NCI-H1694 (cell line): Measurements from ENCODE around the gene TNFAIP8L2.
"Not testable (repeated sequence)": the region's sequence is repeated elsewhere in the genome, so short reads cannot be mapped to it uniquely, and the experiment has no call there.

Experiments used
- DNase-seq: peaks from one replicate; lab custom pipeline; 2025; lab: John Stamatoyannopoulos, UW

The TNFAIP8L2 gene

DNA sequence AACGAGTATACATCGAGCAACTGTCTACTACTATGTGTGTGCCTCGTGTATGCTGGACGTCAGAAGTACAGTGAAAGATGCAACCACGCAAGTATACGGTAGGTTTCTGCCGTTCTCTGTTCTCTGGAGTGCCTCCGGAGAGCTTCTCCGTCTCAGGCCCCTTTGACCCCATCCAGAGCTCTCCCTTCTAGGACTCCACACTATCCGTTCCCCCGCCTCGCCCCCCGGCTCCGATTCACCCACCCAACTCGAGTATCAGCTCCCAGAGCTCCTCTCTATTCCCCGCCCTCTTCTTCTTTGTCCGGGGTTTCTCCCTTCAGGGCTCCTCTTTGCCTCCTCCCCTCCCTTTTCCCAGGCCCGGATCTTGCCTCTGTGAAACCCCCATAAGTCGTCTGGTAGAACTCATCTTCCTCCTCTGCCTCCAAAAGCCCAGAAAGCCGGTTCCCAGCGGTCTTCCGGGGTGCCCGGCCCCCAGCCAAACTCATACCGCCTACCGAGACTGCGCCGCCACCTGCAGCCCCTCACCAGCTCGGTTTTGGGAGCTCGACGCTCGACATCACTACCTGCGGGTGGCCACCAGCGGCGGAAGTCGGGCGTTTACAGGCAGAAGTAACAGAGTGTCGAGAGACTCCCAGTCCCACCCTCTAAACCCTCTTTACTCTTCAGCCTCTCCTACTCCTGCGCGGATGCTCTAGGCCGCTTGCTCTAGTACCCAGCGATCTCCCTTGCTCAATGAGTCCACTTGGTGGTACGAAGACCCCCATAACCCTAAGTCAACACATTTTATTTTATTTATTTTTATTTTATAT, 33.4 kb downstream of the TNFAIP8L2 start, which contains the start of gene VPS72:
Gene VPS72, minus strand, starts transcription at position 561 of the 809 bp plus-strand sequence. Its CDS starts 76 bp downstream, at position 485.
- DNase-seq: peak; percentile 96

DNA sequence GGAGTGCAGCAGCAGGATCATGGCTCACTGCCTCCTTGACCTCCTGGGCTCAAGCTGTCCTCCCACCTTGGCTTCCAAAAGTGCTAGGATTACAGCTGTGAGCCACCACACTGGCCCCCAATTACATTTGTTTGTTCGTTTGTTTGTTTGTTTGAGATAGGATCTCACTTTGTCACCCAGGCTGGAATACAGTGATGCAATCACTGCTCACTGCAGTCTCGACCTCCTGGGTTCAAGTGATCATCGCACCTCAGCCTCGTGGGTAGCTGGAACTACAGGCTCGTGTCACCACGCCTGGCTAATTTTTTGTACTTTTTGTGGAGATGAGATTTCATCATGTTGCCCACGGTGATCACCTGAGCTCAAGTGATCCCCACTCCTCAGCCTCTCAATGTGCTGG, 35.6 kb downstream of the TNFAIP8L2 start:
- DNase-seq: no peak

GRCh38 chr1:151193304-151193703, 36.9 kb downstream of the TNFAIP8L2 start:
- DNase-seq: no peak

GRCh38 chr1:151193856-151194255, 37.4 kb downstream of the TNFAIP8L2 start:
- DNase-seq: no peak

DNA sequence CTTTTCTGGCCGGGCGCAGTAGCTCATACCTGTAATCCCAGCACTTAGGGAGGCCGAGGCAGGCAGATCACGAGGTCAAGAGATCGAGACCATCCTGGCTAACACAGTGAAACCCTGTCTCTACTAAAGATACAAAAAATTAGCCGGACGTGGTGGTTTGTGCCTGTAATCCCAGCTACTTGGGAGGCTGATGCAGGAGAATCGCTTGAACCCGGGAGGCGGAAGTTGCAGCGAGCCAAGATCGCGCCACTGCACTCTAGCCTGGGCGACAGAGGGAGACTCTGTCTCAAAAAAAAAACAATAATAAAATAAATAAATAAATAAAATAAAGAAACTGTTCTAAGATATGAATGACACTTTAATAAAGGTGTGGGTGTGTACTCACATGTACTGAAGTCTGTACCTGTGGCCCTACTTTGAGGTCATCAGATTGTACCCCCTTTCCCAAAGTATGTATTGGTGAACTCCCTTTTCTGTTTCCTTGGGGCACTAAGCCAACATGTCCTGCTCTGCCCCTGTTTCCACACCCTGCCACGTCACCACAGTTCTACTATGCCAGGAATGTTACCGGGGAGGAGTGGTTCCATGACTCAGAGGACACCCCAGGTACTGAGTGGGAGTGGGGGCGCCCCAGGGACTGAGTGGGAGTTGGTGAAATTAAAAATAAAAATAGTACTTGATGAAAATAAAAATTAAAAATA, 38.6 kb downstream of the TNFAIP8L2 start:
- not testable (repeated sequence) for DNase-seq

DNA sequence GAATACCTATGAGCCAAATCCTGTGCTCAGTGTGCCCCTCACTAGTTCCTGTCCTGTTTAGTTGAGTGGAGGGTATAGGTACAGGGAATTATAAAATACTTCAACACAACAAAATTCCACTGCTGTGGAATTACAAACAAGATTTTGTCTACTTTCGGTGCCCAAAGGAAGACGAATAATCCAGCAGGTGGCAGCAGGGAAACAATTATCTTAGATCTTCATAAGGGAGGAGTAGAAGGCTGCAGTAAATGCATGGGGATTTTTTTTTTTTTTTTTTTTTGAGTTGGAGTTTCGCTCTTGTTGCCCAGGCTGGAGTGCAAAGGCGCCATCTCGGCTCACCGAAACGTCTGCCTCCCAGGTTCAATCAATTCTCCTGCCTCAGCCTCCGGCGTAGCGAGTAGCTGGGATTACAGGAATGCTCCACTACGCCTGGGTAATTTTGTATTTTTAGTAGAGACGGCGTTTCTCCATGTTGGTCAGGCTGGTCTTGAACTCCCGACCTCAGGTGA, 39.9 kb downstream of the TNFAIP8L2 start:
- DNase-seq: peak; percentile 96

GRCh38 chr1:151197863-151198253, 41.4 kb downstream of the TNFAIP8L2 start:
- no peak for DNase-seq

DNA sequence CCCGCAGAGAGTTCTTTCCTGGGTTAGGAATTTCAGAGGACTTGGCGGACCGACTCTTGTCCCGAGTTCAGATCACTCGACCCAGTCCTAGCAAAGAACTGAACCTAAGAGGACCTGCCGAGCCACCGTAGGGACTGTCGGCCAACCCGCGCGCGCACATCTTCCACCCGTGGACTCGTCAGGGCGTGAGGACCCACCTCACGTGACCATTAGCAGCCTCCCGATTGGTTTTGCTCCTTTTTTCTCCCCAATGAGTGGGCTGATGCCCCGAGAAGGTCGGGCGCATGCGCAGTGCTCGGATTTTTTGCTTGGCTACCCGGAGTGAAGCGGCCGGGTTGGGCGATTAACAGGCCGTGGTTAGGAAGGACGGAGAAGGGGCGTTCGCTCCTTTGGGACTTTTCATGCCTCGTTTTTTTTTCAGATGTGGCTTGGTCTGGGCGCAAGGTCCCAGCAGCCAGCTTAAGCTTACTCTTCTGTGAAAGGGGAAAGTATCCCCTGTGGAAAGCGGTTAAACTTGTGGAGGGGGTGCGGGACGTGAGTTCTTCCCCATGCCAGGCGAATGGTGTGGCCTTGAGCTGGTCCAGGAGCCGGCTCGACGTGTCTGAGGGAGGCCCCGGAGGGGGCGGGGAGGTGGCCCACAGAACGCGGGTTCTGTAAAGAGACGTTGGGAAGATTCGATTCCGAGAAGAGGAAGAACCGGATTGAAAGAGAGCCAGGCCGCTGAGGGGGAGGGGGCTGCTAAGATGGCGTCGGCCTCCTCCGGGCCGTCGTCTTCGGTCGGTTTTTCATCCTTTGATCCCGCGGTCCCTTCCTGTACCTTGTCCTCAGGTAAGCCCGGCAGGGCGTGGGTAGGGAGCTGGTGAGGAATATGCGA, 42.0 kb downstream of the TNFAIP8L2 start, which contains the start of gene PIP5K1A:
Gene PIP5K1A, plus strand, starts transcription at position 299 of the 874 bp plus-strand sequence. Its CDS starts 445 bp downstream, at position 744.
- DNase-seq: peak; percentile 99

- no peak for DNase-seq
Measured at GRCh38 chr1:151199873-151200581, 43.6 kb downstream of the TNFAIP8L2 start.

DNA sequence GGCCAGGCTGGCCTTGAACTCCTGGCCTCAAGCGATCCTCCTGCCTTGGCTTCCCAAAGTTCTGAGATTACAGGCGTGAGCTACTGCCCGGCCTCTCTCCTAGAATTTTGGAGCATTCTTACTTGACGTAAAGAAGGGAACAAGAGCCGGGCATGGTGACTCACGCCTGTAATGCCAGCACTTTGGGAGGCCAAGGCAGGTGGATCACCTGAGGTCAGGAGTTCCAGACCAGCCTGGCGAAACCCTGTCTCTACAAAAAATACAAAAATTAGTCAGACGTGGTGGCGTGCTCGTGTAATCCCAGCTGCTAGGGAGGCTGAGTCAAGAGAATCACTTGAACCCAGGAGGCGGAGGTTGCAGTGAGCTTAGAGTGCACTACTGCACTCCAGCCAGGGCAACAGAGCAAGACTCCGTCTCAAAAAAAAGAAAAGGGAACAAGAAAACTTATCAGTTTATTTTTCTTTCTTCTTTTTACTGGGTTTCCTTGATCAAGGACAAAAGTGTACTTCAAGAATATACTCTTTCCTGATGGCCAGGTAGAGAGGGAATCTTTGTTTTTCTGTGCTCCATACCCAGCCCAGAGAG, 49.0 kb downstream of the TNFAIP8L2 start:
- DNase-seq: not testable (repeated sequence)
